Measurements from ENCODE around the gene GCC2.

Gene GCC2

GRCh38 chr2:108403494-108403893 lies 45.5 kb upstream of the GCC2 start:
- H3K9me3 ChIP-seq (ENCODE audit: insufficient read depth, low read depth, low read length) = peaks cover 11% of the 10 kb centered on the region; the same call in 1 of the 2 replicates
- H3K4me2 ChIP-seq (ENCODE audit: low read depth, low read length, poor library complexity, severe bottlenecking) = no peak overlapping the region

GRCh38 chr2:108404784-108405397 lies 44.1 kb upstream of the GCC2 start:
- no peaks in the 10 kb centered on the region for H3K4me1 ChIP-seq (ENCODE audit: insufficient read depth, low read length, poor library complexity, severe bottlenecking)
- H3K4me2 ChIP-seq (ENCODE audit: low read depth, low read length, poor library complexity, severe bottlenecking) = no peak overlapping the region
- no peaks in the 10 kb centered on the region for H3K27me3 ChIP-seq (ENCODE audit: insufficient read depth, low read length, poor library complexity, severe bottlenecking)
- H3K36me3 ChIP-seq (ENCODE audit: insufficient read depth, low read length) = no peaks in the 10 kb centered on the region
- no peaks in the 10 kb centered on the region for H3K79me2 ChIP-seq (ENCODE audit: insufficient read depth, low read length)
- H2AFZ ChIP-seq (ENCODE audit: low read length) = no peak overlapping the region
- no peaks in the 10 kb centered on the region for H3F3A ChIP-seq (ENCODE audit: low read depth)
- H3K9ac ChIP-seq (ENCODE audit: low read depth, low read length, poor library complexity, severe bottlenecking) = no peak overlapping the region
- H3K4me3 ChIP-seq (ENCODE audit: low read length, poor library complexity, severe bottlenecking) = no peak overlapping the region
- H3K9me2 ChIP-seq (replicated peaks; ENCODE audit: low read depth, low read length) = no peaks in the 10 kb centered on the region
- no peaks in the 10 kb centered on the region for H4K20me1 ChIP-seq (ENCODE audit: insufficient read depth, low read length, poor library complexity, severe bottlenecking)
- no peak for TF ChIP-seq EZH2phosphoT487 (IDR thresholded peaks at IDR 0.05; ENCODE audit: borderline replicate concordance)
- TF ChIP-seq, protein P1, sequence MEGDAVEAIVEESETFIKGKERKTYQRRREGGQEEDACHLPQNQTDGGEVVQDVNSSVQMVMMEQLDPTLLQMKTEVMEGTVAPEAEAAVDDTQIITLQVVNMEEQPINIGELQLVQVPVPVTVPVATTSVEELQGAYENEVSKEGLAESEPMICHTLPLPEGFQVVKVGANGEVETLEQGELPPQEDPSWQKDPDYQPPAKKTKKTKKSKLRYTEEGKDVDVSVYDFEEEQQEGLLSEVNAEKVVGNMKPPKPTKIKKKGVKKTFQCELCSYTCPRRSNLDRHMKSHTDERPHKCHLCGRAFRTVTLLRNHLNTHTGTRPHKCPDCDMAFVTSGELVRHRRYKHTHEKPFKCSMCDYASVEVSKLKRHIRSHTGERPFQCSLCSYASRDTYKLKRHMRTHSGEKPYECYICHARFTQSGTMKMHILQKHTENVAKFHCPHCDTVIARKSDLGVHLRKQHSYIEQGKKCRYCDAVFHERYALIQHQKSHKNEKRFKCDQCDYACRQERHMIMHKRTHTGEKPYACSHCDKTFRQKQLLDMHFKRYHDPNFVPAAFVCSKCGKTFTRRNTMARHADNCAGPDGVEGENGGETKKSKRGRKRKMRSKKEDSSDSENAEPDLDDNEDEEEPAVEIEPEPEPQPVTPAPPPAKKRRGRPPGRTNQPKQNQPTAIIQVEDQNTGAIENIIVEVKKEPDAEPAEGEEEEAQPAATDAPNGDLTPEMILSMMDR (conservative IDR thresholded peaks at IDR 0.05; ENCODE audit: low read length) = no peak
- H3K9me3 ChIP-seq (ENCODE audit: insufficient read depth, low read depth, low read length) = peaks cover 3% of the 10 kb centered on the region; the same call in 1 of the 2 replicates

More at GRCh38 chr2:108403494-108403893, 45.5 kb upstream of the GCC2 start:
- H2AFZ ChIP-seq (ENCODE audit: low read length) = no peak overlapping the region
- H3F3A ChIP-seq (ENCODE audit: low read depth) = no peaks in the 10 kb centered on the region
- H3K27me3 ChIP-seq (ENCODE audit: insufficient read depth, low read length, poor library complexity, severe bottlenecking) = no peaks in the 10 kb centered on the region
- no peaks in the 10 kb centered on the region for H4K20me1 ChIP-seq (ENCODE audit: insufficient read depth, low read length, poor library complexity, severe bottlenecking)
- no peaks in the 10 kb centered on the region for H3K9me2 ChIP-seq (replicated peaks; ENCODE audit: low read depth, low read length)
- TF ChIP-seq EZH2phosphoT487 (IDR thresholded peaks at IDR 0.05; ENCODE audit: borderline replicate concordance) = no peak
- TF ChIP-seq, protein P1 (conservative IDR thresholded peaks at IDR 0.05; ENCODE audit: low read length) = no peak
- no peak overlapping the region for H3K4me3 ChIP-seq (ENCODE audit: low read length, poor library complexity, severe bottlenecking)
- no peaks in the 10 kb centered on the region for H3K4me1 ChIP-seq (ENCODE audit: insufficient read depth, low read length, poor library complexity, severe bottlenecking)
- H3K36me3 ChIP-seq (ENCODE audit: insufficient read depth, low read length) = no peaks in the 10 kb centered on the region
- H3K9ac ChIP-seq (ENCODE audit: low read depth, low read length, poor library complexity, severe bottlenecking) = no peak overlapping the region
- no peaks in the 10 kb centered on the region for H3K79me2 ChIP-seq (ENCODE audit: insufficient read depth, low read length)

GRCh38 chr2:108407864-108408729 lies 40.9 kb upstream of the GCC2 start:
- H4K20me1 ChIP-seq (ENCODE audit: insufficient read depth, low read length, poor library complexity, severe bottlenecking) = no peaks in the 10 kb centered on the region
- no peaks in the 10 kb centered on the region for H3K79me2 ChIP-seq (ENCODE audit: insufficient read depth, low read length)

More at GRCh38 chr2:108407864-108408729, 40.9 kb upstream of the GCC2 start:
- H3K4me2 ChIP-seq (ENCODE audit: low read depth, low read length, poor library complexity, severe bottlenecking) = no peak overlapping the region
- TF ChIP-seq EZH2phosphoT487 (IDR thresholded peaks at IDR 0.05; ENCODE audit: borderline replicate concordance) = no peak
- TF ChIP-seq, protein P1 (conservative IDR thresholded peaks at IDR 0.05; ENCODE audit: low read length) = no peak
- no peaks in the 10 kb centered on the region for H3K27me3 ChIP-seq (ENCODE audit: insufficient read depth, low read length, poor library complexity, severe bottlenecking)
- no peaks in the 10 kb centered on the region for H3K36me3 ChIP-seq (ENCODE audit: insufficient read depth, low read length)
- no peaks in the 10 kb centered on the region for H3K9me2 ChIP-seq (replicated peaks; ENCODE audit: low read depth, low read length)
- no peak overlapping the region for H3K9ac ChIP-seq (ENCODE audit: low read depth, low read length, poor library complexity, severe bottlenecking)
- no peak overlapping the region for H3K4me3 ChIP-seq (ENCODE audit: low read length, poor library complexity, severe bottlenecking)
- no peaks in the 10 kb centered on the region for H3K9me3 ChIP-seq (ENCODE audit: insufficient read depth, low read depth, low read length)
- H2AFZ ChIP-seq (ENCODE audit: low read length) = no peak overlapping the region
- H3F3A ChIP-seq (ENCODE audit: low read depth) = no peaks in the 10 kb centered on the region
- no peaks in the 10 kb centered on the region for H3K4me1 ChIP-seq (ENCODE audit: insufficient read depth, low read length, poor library complexity, severe bottlenecking)

Measured in Loucy (cell line).